Fibroblast of lung (primary cell): ENCODE data around the gene CGB7.

Experiments
- EZH2 ChIP-seq: IDR thresholded peaks from 2 replicates; pipeline ENCODE4 v1.5.1; 2012; ENCODE audit warnings: low read length, control low read depth, mild to moderate bottlenecking; ENCODE audit errors: missing control alignments
- TF ChIP-seq, protein P1 (sequence below), 2 donors: IDR thresholded peaks in 1 of 2; conservative IDR thresholded peaks in 1 of 2; 1 replicate in 1 of 2; 2 replicates in 1 of 2; pipeline ENCODE4 v1.5.1; 2011 to 2012; ENCODE audit warnings: low read length in 2 of 2, control low read depth in 1 of 2, inconsistent platforms in 1 of 2, low read depth in 1 of 2, mild to moderate bottlenecking in 1 of 2

- TF ChIP-seq, protein P1, sequence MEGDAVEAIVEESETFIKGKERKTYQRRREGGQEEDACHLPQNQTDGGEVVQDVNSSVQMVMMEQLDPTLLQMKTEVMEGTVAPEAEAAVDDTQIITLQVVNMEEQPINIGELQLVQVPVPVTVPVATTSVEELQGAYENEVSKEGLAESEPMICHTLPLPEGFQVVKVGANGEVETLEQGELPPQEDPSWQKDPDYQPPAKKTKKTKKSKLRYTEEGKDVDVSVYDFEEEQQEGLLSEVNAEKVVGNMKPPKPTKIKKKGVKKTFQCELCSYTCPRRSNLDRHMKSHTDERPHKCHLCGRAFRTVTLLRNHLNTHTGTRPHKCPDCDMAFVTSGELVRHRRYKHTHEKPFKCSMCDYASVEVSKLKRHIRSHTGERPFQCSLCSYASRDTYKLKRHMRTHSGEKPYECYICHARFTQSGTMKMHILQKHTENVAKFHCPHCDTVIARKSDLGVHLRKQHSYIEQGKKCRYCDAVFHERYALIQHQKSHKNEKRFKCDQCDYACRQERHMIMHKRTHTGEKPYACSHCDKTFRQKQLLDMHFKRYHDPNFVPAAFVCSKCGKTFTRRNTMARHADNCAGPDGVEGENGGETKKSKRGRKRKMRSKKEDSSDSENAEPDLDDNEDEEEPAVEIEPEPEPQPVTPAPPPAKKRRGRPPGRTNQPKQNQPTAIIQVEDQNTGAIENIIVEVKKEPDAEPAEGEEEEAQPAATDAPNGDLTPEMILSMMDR (conservative IDR thresholded peaks at IDR 0.05 in 1 of 2, IDR thresholded peaks at IDR 0.05 in 1 of 2; ENCODE audit: low read depth in 1 of 2, low read length in 2 of 2): no peak
- TF ChIP-seq EZH2: no peak
Observed at GRCh38 chr19:49064029-49064629, 6.6 kb upstream of the CGB7 start.
